ENCODE measurements around the gene MICAL1.
A peak's percentile ranks its signal among the peaks of the same experiment; 100 is the strongest.

The MICAL1 gene

GRCh38 chr6:109454496-109455436 lies 806 bp downstream of the MICAL1 start:
- no peaks in the 10 kb centered on the region for H3K79me2 ChIP-seq (ENCODE audit: insufficient read depth, low read depth)
- no peaks in the 10 kb centered on the region for H3K27me3 ChIP-seq (ENCODE audit: insufficient read depth, low read depth)
- H3K4me3 ChIP-seq (IDR thresholded peaks at IDR 0.05; ENCODE audit: insufficient read depth, low read depth, low read length), result no peak overlapping the region
- H3K9ac ChIP-seq, result peak overlapping the region; percentile 6; the same call in 1 of the 2 replicates
- peak overlapping the region; percentile 29; the same call in 1 of the 2 replicates for H3K4me2 ChIP-seq
- peaks cover 33% of the 10 kb centered on the region for H3K4me1 ChIP-seq (ENCODE audit: low read depth, poor library complexity, severe bottlenecking)
- no peaks in the 10 kb centered on the region for H3K36me3 ChIP-seq (ENCODE audit: insufficient read depth)
- no peak overlapping the region for H3K27ac ChIP-seq
- no peaks in the 10 kb centered on the region for H4K20me1 ChIP-seq (ENCODE audit: insufficient read depth)
- TF ChIP-seq, protein P1, sequence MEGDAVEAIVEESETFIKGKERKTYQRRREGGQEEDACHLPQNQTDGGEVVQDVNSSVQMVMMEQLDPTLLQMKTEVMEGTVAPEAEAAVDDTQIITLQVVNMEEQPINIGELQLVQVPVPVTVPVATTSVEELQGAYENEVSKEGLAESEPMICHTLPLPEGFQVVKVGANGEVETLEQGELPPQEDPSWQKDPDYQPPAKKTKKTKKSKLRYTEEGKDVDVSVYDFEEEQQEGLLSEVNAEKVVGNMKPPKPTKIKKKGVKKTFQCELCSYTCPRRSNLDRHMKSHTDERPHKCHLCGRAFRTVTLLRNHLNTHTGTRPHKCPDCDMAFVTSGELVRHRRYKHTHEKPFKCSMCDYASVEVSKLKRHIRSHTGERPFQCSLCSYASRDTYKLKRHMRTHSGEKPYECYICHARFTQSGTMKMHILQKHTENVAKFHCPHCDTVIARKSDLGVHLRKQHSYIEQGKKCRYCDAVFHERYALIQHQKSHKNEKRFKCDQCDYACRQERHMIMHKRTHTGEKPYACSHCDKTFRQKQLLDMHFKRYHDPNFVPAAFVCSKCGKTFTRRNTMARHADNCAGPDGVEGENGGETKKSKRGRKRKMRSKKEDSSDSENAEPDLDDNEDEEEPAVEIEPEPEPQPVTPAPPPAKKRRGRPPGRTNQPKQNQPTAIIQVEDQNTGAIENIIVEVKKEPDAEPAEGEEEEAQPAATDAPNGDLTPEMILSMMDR (conservative IDR thresholded peaks at IDR 0.05; ENCODE audit: low read depth, low read length), result no peak
- H2AFZ ChIP-seq (ENCODE audit: low read depth), result peak overlapping the region; percentile 38; the same call in 1 of the 2 replicates

DNA sequence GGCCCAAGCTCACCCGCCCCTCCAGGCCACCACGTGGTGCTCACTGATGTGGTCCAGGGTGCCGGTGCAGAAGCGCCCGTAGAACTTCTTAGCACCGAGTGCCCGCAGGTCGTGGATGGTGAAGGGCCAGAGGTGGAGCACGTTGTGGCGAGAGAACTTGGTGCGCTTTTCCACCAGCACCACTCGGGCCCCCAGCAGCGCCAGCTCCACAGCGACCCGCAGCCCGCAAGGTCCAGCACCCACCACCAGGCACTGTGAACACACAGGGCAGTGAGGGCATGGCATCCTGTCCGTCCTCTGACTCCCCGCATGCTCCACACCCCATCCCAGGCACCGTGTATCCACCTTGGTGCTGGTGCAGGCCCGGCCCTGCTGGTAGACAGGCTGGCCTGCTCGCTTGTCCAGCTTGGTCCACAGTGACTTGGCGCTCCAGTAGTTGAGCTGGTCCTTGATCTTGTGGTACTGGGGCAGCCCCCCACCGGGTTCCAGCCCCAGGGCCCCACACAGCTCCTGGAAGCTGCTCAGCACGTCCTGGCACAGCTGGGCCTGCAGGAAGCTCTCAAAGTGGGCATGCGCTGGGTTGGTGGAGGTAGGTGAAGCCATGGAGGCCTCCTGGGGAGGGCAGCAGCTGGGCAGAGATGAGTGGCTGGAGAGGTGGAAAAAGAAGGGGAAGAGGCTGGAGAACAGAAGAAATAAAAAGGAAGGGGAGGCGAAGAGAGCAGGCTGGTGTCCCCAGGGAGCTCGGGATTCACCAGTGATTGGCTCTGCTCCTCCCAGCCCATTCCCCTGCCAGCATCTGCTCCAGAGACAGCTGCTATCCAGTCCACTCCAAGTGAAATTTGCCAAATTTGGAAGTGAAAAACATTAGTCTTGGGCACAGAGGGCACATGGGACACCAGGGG lies 1.7 kb downstream of the MICAL1 start:
- no peaks in the 10 kb centered on the region for H3K27me3 ChIP-seq (ENCODE audit: insufficient read depth, low read depth)
- H3K79me2 ChIP-seq (ENCODE audit: insufficient read depth, low read depth), result no peaks in the 10 kb centered on the region
- no peak overlapping the region for H2AFZ ChIP-seq (ENCODE audit: low read depth)
- H4K20me1 ChIP-seq (ENCODE audit: insufficient read depth), result no peaks in the 10 kb centered on the region
- no peak overlapping the region for H3K4me2 ChIP-seq
- peaks cover 24% of the 10 kb centered on the region for H3K4me1 ChIP-seq (ENCODE audit: low read depth, poor library complexity, severe bottlenecking)
- no peak overlapping the region for H3K9ac ChIP-seq
- no peak overlapping the region for H3K4me3 ChIP-seq (IDR thresholded peaks at IDR 0.05; ENCODE audit: insufficient read depth, low read depth, low read length)
- H3K27ac ChIP-seq, result no peak overlapping the region
- H3K36me3 ChIP-seq (ENCODE audit: insufficient read depth), result no peaks in the 10 kb centered on the region
- TF ChIP-seq, protein P1 (conservative IDR thresholded peaks at IDR 0.05; ENCODE audit: low read depth, low read length), result no peak

DNA sequence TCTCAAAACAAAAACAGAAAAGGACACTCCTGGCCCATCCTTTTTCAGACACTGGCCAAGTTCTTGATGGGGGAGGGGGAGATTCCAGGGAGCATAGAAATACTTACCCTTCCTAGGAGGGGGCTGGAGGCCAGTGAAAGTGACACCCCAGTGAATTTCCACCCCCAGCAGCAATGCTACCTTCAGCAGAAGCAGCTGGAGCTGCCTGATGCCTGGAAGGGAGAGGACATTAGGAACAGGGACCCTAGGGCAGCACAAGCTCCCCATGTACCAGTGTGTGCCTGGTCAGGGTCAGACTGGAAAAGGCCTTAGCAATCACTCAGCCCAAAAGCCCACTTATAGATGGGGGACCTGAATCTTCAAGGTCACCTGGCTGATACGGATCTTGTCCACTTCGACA lies 2.4 kb downstream of the MICAL1 start:
- H3K4me3 ChIP-seq (IDR thresholded peaks at IDR 0.05; ENCODE audit: insufficient read depth, low read depth, low read length), result no peak overlapping the region
- TF ChIP-seq, protein P1 (conservative IDR thresholded peaks at IDR 0.05; ENCODE audit: low read depth, low read length), result no peak
- no peaks in the 10 kb centered on the region for H3K79me2 ChIP-seq (ENCODE audit: insufficient read depth, low read depth)
- H3K36me3 ChIP-seq (ENCODE audit: insufficient read depth), result no peaks in the 10 kb centered on the region
- no peaks in the 10 kb centered on the region for H3K27me3 ChIP-seq (ENCODE audit: insufficient read depth, low read depth)
- H3K9ac ChIP-seq, result no peak overlapping the region
- H2AFZ ChIP-seq (ENCODE audit: low read depth), result no peak overlapping the region
- H4K20me1 ChIP-seq (ENCODE audit: insufficient read depth), result no peaks in the 10 kb centered on the region
- H3K4me2 ChIP-seq, result no peak overlapping the region
- no peak overlapping the region for H3K27ac ChIP-seq
- peaks cover 17% of the 10 kb centered on the region for H3K4me1 ChIP-seq (ENCODE audit: low read depth, poor library complexity, severe bottlenecking)

- H3K4me3 ChIP-seq (IDR thresholded peaks at IDR 0.05; ENCODE audit: insufficient read depth, low read depth, low read length), result no peak overlapping the region
- TF ChIP-seq, protein P1 (conservative IDR thresholded peaks at IDR 0.05; ENCODE audit: low read depth, low read length), result no peak
Measured at GRCh38 chr6:109452181-109452580, 3.4 kb downstream of the MICAL1 start.

More at GRCh38 chr6:109452181-109452580, 3.4 kb downstream of the MICAL1 start:
- Histone ChIP-seq H3K4me2 (no peak overlapping the region), H4K20me1 (ENCODE audit: insufficient read depth) (no peaks in the 10 kb centered on the region), H3K9ac (no peak overlapping the region), H2AFZ (ENCODE audit: low read depth) (no peak overlapping the region), H3K79me2 (ENCODE audit: insufficient read depth, low read depth) (no peaks in the 10 kb centered on the region), H3K27me3 (ENCODE audit: insufficient read depth, low read depth) (no peaks in the 10 kb centered on the region), H3K36me3 (ENCODE audit: insufficient read depth) (no peaks in the 10 kb centered on the region), H3K4me1 (ENCODE audit: low read depth, poor library complexity, severe bottlenecking) (peaks cover 7% of the 10 kb centered on the region), H3K27ac (no peak overlapping the region)
